AG10803 (cell line): Measurements from ENCODE around the gene HTR3B.

Source experiments
- DNase-seq: peaks from one replicate; pipeline ENCODE4 v3.0.0; 2010; ENCODE audit warnings: low read depth
- H3K4me3 ChIP-seq: 2 replicates; pipeline ENCODE4 v1.5.1; 2011; ENCODE audit warnings: mild to moderate bottlenecking, low read length, control low read depth
- CTCF ChIP-seq: conservative IDR thresholded peaks from 2 replicates; pipeline ENCODE4 v1.5.1; 2011; ENCODE audit warnings: mild to moderate bottlenecking, low read length, control low read depth, inconsistent platforms

Gene HTR3B

GRCh38 chr11:113865873-113866272 is 38.7 kb upstream of the HTR3B start:
- DNase-seq, result no peak
- no peak overlapping the region for H3K4me3 ChIP-seq
- no peak for TF ChIP-seq CTCF

DNA sequence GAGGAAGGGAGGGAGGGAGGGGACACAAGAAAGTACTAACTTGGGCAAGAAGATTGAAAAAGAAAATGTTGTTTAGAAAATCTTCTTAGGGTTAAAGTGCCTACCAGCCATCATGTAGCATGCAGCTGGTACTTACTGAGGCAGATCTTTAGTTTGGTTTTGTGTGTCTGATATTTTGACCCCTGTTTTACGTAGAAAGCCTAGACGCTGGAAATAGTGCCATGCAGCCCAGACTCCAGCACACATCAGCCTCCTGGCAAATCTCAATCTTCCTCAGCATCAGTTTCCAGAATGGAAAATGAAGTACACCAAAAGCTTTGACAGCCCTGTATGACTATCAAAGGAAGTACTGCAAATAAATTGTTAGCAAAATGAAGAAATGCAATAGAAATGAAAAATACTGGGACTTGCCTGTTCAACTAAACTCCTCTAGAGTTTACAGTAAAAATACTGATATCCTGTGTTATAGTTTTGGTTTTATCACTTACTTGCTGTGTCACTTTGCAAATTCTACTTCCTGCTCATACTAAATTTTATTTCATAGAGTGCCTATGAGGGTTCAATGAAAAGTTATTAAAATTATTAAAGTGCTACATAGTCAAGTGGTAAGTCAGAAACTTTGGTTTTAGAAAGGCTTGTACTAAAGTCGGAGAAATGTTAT is 36.6 kb upstream of the HTR3B start:
- DNase-seq, result no peak
- no peak for TF ChIP-seq CTCF
- H3K4me3 ChIP-seq, result no peak overlapping the region

DNA sequence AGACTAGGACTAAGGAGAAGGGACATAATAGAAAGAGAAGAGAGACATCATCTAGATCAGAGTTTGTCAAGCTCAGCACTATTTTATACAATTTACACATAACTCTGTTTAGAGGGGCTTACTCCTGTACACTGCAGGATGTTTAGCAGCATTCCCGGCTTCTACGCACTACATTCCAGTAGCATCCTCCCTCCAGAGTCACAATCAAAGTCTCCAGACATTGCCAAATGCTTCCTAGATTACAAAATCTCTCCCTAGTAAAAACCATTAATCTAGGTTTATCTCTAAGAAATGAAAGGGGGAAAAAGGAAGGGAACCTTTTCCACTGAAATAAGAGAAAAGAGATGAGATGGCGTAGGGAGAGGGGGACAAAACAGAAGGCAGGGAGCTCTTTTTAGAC is 33.3 kb upstream of the HTR3B start:
- no peak for TF ChIP-seq CTCF
- no peak for DNase-seq
- H3K4me3 ChIP-seq, result no peak overlapping the region

DNA sequence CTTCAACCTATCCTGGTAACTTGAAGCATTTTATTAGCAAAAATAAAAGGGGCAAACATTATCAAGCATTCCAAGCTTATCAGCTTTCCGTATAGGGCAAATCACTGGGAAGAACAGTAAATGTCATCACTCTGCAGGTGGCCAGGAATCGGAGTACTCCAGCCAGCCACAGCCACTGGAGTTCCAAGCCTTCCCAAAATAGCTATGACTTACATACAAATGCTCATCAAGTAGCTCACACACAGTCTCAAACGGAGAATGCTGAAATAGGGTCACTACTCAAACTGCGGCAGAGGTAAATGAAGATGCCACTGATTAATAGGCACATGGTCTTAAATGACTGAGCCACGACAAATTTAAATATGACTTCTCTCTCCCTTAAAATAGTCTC is 31.4 kb upstream of the HTR3B start:
- H3K4me3 ChIP-seq, result no peak overlapping the region
- no peak for TF ChIP-seq CTCF
- DNase-seq, result no peak

DNA sequence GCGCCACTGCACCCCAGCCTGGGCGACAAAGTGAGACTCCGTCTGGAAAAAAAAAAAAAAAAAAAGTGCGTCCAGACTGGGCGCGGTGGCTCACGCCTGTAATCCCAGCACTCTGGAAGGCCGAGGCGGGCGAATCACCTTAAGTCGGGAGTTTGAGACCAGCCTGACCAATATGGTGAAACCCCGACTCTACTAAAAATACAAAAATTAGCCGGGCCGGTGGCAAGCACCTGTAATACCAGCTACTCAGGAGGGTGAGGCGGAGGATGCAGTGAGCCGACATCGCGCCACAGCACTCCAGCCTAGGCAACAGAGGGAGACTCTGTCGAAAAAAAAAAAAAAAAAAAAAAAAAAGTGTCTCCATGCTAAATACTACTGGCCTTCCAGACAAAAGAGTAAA is 30.5 kb upstream of the HTR3B start:
- no peak for DNase-seq
- H3K4me3 ChIP-seq, result peak overlapping the region; percentile 78; the same call in 1 of the 2 replicates
- TF ChIP-seq CTCF, result no peak

DNA sequence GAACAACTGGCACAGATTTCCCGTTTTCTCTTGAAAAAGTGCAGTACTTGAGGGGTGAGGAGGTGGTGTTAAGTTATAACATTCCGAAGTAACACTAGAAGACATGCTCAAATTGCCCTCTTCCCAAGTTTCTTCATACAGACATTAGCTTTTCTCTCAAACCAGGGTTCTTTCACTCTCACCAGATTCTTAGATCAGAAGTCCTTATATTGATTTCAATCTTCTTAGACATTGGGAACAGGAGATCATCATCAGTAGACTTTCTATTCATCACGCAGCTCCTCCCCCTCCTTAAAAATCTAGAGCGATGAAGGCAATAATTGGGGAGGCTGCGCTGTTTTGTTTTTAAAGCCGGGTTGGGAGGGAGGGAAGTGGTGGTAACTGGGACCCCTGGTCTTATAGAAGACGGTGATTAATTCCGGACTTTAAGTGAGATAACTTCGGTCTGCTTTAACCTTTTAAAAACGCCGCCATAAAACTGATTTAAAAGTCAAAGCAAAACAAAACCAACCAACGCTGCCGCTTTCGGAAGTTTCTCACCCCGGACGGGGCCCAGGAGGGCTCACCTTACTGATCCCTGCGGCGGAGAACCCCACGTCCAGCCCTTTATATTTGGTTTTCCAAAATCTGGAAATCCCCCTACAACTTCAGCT is 29.9 kb upstream of the HTR3B start:
- DNase-seq, result peak; percentile 8
- no peak for TF ChIP-seq CTCF
- H3K4me3 ChIP-seq, result peak overlapping the region; percentile 78

- peak within 1 kb of the TSS; percentile 78 for H3K4me3 ChIP-seq
- 0 out of 2 replicates have a peak, but pooled peaks have one; percentile 3 for TF ChIP-seq CTCF
- peak; percentile 95 for DNase-seq
These were observed 29.1 kb upstream of the HTR3B start, which contains the start of gene USP28 for GRCh38 chr11:113875234-113876073. USP28 (minus strand) TSS chr11:113875572; CDS start chr11:113875501, 71 bp downstream.
